NOMO-1 treated with dmso at 0.1 percent for 144 hours (cell line): ENCODE measurements around the gene CACNA1B.
"Not testable (repeated sequence)": the region's sequence is repeated elsewhere in the genome, so short reads cannot be mapped to it uniquely, and the experiment has no call there.

Source experiments
- DNase-seq: peaks from one replicate; lab custom pipeline; 2025; ENCODE audit not compliant: unreplicated experiment; lab: John Stamatoyannopoulos, UW

The CACNA1B gene

DNA sequence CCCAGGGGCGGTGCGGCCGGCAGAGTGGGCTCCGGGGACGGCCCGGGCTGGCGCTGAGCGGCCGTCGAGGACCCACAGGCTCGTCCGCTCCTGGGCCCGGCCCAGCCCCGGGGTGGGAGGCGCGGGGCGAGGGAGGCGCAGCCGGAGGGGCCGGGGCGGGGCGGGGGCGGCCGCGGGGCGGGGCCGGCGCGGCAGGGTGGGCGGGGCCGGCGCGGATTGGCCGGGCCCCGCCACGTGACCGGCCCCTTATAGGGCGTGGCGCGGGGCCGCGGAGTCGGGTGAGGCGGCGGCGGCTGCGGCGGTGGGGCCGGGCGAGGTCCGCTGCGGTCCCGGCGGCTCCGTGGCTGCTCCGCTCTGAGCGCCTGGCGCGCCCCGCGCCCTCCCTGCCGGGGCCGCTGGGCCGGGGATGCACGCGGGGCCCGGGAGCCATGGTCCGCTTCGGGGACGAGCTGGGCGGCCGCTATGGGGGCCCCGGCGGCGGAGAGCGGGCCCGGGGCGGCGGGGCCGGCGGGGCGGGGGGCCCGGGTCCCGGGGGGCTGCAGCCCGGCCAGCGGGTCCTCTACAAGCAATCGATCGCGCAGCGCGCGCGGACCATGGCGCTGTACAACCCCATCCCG, at the start of gene CACNA1B:
Gene CACNA1B, plus strand, starts transcription at position 277 of the 617 bp plus-strand sequence. Its CDS starts 152 bp downstream, at position 429.
- DNase-seq, result not testable (repeated sequence)

DNA sequence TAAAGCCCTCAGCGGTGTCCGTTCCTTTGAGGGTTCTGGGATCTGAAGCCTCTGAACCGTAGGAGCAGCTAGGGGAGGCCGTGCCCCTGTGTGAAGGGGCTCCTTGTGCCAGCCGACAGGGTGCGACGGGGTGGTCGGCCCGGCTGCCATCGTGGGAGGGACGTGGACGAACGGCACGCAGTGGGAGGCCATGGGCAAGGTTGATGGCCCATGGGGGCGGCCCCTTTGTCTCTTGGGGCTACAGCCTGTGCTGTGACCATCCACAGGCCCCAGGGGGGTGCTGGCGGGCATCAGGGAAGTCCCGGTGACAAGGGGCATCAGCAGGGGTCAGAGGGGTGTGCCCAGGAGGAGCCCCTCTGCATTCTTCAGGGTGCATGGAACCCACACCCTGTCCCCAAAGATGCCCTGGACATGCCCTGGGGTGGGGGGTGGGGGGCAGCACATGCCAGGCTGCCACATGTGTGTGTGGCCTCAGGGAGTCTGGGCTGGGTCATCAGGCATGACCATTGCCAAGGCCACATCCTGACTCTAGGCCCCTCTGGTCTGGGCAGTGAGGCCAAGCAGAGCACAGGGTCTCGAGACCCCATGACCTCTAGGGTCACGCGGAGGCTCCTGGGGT, 49.6 kb upstream of the CACNA1B start:
- DNase-seq, result no peak

DNA sequence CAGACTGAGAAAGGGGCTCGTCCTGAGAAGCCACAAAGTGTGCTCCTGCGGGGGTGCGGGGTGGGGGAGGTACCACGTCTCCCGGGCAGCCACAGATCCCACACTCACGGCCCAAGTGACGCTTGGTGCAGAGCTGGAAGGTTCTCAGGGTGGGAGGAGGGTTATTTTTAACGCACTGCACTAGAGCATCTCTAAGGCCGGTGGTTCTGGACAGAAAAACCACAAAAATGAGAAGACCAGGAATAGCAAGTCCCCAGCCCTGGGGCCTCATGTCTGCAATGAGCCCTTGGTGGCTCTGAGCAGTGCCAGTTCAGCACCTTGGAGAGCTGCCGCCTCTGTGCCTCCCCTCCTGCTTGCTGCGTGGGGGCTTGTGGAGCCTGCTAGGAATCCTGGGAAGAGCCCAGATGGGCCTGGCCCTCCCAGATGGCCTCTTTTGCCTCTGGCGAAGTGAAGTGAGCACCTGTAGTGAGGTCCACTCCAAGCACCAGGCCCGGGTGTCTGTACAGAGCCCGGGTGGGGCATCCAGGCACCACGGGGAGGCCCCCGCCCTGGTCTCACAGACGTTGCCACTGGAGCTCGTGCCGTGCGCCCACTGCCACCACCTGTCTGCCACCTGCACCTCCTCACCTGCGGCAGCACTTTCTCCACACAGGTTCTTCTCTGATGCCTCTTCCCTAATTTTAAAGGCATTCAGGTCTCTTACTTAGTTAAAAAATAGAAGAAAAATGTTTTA, 48.9 kb upstream of the CACNA1B start:
- DNase-seq, result no peak

DNA sequence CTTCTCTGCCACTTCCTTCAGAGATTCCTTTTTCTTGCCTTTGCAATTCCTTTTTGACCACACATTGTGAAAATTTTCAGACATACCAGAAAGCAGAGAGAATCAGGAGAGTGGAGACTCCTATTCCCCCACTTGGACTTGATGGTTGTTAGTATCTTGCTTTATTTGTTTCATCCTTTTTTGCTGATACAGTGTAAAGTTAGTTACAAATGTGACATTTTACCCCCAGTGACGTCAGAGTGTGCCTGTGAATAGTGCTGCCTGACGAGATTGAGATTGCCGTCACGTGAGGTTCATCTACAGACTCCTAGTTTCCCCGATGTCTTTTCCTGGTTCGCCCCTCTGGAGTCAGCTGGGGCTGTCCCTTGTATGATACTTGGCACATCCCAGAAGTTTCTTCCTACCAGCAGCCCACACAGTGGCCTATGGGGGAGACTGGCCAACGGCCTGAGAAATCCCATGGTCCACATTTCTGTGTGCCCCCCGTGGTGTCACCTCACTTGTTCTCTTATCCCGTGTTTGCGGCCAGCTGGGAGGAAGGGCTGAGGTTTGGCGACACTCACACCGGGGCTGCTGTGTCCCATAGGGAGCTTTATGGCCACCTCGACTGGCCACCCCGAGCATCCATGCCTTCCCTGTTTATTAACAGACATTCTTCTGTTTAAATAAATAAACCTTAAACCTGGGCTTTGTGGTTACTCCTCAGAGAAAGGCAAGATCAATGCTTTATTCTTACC, 48.2 kb upstream of the CACNA1B start:
- DNase-seq, result no peak

DNA sequence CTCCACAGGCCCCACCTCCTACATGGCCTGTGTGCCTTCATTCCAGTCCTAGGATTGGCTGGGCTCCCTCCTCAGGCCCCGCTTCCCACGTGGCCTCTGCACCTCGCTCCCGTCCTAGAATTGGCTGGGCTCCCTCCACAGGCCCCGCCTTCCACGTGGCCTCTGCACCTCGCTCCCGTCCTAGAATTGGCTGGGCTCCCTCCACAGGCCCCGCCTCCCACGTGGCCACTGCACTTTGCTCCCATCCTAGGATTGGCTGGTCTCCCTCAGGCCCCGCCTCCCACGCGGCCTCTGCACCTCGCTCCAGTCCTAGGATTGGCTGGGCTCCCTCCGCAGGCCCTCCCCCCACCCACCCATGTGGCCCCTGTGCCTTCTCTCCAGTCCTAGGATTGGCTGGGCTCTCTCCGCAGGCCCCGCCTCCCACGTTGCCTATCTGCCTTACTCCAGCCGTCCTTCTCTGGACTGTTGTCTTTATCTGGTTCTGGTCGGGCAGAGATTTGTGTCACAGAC, 45.3 kb upstream of the CACNA1B start:
- no peak for DNase-seq

DNA sequence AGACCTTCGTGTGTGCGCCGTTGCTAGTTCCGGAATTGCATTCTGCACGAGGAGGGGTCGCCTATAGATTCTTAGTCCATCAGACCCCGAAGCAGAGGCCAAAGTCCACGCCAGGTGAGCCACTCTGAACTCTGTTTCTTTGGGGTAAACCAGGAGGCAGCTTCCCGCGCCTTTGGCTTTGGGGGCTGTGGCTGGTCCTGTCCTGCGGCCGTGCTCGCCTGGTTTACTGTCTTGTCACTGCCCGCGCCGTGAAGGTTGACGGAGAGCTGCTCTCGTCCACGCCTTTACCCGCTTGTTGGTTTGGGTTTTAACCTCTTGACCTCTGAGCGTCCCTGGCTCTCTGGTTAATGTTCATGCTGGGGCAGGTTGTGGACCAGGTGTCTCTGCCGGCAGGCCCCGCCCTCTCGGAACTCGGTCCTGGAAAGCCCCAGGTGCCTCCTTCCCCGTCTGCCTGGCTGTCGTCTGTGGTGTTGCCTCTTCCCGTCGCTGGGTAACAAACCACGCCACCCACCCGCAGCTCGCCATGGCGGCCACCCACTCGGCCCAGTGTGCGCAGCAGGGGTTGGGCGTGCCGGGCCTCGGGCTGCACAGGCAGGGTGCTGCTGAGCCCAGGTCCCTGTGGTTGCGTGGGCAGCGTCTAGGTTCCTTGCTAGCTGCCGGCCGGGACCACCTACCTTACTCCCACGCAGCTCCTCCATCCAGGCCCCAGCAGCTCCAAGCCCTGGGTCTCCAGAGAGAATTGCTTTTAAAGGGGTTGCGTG, 44.6 kb upstream of the CACNA1B start:
- no peak for DNase-seq

DNA sequence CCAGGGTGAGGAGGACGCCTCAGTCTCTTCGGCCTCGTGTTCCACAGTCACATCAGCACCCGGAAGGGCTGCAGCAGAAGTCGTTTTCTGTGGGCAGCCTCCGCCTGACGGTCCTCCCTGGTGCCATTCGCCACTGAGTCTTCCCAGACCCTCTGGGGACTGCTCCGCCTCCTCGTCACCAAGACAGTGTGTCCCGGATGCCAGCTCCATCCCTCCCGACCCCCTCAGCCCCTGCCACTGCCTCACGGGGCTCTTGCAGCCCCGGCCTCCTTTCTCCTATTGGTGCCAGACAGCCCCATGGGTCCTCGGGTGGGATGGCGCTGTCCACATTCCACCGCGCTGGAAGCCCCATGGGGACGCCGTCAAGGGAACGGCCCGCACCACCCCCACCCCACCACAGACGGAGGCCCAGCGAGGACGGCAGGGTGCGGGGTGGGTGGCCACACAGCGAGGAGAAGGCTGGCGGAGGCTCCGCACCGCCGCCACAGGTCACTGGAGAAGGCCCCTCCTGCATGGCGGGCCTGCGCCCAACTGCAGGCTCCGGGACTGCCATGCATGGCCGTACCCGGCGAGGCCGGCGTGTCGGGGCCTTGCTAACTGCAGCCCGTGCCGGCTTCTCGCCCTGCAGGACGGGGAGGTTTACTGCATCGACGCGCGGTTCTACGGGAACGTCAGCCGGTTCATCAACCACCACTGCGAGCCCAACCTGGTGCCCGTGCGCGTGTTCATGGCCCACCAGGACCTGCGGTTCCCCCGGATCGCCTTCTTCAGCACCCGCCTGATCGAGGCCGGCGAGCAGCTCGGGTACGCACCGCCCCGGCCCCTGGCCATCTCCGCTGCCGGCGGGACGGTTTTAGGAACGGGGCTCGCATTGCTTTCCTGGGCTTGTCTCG, 43.6 kb upstream of the CACNA1B start:
- no peak for DNase-seq

DNA sequence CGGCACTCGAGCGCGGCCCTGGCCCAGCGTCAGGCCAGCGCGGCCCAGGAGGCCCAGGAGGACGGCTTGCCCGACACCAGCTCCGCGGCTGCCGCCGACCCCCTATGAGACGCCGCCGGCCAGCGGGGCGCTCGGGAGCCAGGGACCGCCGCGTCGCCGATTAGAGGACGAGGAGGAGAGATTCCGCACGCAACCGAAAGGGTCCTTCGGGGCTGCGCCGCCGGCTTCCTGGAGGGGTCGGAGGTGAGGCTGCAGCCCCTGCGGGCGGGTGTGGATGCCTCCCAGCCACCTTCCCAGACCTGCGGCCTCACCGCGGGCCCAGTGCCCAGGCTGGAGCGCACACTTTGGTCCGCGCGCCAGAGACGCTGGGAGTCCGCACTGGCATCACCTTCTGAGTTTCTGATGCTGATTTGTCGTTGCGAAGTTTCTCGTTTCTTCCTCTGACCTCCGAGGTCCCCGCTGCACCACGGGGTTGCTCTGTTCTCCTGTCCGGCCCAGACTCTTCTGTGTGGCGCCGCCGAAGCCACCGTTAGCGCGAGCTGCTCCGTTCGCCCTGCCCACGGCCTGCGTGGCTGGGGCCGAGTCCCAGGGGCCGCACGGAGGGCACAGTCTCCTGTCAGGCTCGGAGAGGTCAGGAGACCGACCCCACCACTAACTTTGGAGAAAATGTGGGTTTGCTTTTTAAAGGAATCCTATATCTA, 42.6 kb upstream of the CACNA1B start:
- no peak for DNase-seq

DNA sequence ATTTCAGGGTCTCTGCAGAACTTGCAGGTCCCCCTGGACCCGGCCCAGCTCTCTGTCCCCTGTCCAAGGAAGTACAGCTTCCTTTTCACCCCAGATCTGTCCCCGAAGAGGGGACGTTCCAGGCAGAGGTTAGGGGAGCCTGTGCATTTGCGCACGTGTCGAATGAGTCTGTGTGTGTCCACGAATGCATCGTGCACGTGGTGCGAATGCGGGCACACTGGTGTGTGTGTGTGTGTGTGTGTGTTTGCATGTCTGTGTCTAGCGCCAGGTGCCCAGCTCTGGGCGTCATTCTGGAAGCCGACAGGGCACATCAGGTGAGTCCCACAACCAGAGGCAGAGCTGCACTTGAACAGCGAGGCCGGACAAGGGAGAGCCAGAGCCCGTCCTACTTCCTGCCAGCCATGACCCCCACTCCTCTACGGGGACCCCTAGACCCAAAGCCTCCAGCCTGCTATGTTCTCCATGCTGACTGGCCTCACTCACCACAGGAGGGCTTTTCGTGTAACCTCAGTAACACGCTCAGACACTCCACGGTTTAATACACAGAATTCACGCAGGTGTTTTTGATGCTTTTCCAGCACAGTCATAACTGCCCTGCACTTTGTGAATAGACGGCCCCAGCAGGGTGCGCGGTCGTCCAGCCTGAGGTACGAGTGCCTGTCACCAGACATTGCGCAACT, 41.3 kb upstream of the CACNA1B start:
- no peak for DNase-seq

DNA sequence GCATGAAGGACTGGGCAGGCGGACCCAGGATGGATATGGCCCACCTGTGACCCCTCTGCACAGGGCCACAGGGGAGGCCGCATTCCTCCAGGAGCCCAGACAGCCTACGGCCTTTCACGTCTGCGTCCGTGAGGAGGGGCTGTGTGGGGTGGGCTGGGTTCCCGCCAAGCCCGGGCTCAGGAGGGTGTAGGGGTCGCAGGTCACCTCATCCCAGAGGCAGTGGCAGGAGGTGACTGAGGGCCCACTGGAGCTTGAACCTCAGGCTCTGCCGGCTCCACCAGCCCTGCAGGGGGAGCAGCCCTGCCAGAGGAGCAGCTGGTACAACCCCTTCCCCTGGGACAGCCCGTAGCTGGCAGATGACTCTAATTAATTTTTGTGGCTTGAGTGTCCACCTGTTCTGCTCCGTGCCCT, 40.7 kb upstream of the CACNA1B start:
- DNase-seq, result no peak

DNA sequence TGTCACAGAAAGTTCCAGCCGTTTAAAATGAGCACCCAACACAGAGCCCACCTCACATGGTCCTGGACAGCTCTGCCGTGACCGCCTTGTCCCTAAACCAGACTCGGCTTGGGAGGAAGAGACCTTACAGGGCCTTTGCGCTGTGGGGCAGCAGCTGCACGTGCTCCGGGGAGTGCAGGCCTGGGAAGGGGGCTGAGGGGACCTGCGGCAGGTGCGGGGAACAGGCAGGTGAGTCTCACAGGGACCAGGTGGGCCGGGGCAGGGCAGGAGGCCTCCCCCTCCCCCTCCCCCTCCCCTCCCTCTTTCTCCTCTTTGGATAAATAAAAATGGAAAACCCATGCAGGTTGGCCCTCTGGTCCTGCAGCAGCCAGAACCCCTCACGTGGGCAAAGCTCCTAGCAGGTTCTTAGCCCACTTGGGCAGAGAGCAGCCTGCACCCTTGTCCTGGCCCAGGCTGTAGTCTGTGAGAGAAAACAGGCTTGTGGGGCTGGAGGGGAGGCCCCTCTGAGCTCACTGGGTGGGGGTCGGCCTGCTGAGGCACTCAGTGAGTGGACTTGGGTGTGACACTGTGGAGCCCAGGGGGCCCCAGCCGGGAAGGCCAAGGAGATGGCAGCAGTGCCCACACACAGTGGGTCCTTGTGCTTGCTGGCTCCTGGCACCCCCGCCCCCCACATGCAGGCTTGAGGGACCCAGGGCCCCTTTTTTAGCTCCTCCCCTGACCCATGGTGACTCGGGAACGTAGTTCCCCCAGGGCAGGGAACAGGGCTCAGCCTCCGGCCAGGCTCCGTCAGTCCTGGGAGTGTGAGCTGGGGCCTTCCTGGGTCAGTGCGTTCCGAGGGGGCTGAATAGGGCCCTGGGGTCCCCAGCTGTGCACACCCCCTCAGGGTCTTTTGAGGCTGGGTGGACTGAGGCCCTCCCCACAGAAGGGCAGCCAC, 40.0 kb upstream of the CACNA1B start:
- no peak for DNase-seq

DNA sequence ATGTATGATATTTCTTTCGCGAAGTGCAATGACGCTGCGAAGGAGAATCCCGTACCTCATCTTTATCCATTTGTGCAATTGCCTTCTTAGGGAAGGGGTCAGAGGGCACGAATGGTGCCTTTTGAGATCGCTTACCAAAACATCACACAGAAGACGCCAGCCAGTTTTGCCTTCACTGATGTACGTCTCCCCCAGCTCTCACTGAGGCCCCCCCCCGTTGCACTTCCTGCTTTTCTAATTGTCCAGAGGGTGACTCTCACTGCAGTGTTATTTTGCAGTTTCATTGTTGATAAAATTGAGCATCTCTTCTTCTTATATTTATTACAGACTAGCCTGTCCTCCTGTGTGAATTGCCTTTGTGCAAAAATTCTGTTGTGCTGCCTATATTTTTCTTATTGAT, 39.0 kb upstream of the CACNA1B start:
- no peak for DNase-seq

DNA sequence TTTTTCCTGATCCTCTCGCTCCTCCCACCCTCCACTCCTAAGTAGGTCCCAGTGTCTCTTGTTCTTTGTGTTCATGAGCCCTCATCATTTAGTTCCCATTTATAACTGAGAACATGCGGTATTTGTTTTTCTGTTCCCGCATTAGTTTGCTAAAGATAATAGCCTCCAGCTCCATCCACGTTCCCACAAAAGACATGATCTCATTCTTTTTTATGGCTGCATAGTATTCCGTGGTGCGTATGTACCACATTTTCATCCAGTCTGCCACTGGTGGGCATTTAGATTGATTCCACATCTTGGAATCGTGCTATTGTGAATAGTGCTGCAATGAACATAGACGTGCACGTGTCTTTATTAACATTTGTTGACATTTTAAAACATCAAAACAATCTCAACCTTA, 34.2 kb upstream of the CACNA1B start:
- DNase-seq, result no peak

DNA sequence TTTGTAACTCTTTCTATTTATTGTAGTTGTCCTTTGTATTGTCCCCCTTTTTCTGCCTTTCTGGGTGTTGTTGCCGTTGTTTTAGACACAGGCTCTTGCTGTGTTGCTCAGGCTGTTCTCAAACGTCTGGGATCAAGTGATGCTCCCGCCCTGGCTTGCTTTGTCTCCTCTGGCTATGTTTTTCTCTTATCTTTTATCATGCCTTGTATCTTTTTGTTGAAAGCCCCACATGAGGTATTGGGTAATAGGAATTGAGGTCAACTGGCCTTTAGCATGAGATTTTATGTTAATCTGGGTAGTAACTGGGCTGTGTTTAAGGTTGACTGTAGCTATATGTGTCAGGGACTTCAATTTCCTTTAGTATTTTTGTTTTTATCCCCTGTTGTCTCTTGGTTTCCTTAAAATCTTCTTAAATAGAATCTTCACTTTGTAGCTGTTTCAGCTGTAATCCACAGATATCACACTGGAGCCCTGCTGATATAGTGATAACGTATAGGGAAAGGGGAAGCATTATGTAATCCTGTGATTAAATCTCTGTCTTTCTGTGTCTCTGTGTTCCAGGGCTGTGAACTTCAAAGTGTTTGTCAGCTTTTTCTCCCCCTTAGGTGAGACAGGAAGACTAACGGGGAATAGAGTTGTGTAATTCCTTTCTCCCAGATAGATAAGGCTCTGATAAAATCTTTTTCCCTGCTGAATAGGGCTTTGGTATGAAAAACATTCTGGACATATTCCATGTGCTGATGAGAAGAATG, 25.9 kb upstream of the CACNA1B start:
- no peak for DNase-seq

DNA sequence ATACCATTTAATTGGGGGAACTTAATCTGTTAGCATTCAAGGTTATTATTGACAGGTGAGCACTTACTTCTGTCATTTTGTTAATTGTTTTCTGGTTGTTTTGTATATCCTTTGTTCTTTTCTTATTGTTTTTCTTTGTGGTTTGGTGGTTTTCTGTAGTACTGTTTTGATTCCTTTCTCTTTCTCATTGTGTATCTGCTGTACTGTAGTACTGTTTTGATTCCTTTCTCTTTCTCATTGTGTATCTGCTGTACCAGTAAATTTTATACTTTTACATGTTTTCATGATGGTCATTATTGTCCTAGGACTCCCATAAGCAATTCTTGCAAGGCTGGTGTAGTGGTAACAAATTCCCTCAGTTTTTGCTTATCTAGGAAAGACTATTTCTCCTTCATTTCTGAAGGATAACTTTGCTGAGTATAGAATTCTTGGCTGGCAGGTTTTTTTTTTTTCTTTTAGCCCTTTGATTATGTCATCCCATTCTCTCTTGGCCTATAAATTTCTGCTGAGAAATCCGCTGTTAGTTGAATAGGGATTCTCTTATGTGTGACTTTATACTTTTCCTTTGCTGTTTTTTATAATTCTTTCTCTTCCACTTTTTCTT, 24.1 kb upstream of the CACNA1B start:
- DNase-seq, result no peak

DNA sequence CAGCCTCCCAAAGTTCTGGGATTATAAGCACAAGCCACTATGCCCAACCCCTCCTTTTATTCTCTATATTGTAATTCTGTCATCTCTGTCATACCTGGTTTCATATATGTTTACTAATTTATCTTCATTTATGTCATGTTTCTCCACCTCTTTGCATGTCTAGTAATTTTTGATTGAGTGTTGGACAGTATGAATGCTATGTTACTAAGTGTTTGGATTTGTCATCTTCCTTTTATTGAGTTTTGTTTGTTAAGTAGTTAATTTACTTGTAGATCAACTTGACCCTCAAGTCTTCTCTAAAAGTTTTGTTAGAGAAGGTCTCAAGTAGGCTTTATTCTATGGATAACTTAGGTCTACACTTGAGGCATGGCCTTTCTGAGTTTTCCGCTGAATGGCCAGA, 17.2 kb upstream of the CACNA1B start:
- no peak for DNase-seq
